Measurements from ENCODE around the gene COL6A6.

DNA sequence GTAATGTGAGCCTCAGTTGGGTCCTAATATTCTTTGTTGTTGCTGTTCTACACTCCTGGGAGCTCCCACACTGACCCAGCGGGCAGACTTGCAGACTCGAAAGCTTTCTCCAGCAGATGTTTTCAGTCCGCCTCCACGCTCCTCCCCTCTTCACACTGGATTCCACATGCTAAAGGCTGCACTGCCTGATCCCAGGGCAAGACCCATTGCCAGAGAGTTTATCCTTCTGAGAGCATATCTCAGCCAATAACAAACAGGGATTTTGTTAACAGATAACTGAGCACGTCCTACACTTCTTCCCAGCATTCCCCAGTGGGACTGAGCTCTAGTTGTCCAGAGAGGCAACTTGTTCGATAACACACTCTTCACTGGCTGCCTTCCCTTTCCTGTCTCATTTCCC, 8.0 kb upstream of the COL6A6 start:
- TF ChIP-seq, protein P1, sequence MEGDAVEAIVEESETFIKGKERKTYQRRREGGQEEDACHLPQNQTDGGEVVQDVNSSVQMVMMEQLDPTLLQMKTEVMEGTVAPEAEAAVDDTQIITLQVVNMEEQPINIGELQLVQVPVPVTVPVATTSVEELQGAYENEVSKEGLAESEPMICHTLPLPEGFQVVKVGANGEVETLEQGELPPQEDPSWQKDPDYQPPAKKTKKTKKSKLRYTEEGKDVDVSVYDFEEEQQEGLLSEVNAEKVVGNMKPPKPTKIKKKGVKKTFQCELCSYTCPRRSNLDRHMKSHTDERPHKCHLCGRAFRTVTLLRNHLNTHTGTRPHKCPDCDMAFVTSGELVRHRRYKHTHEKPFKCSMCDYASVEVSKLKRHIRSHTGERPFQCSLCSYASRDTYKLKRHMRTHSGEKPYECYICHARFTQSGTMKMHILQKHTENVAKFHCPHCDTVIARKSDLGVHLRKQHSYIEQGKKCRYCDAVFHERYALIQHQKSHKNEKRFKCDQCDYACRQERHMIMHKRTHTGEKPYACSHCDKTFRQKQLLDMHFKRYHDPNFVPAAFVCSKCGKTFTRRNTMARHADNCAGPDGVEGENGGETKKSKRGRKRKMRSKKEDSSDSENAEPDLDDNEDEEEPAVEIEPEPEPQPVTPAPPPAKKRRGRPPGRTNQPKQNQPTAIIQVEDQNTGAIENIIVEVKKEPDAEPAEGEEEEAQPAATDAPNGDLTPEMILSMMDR (IDR thresholded peaks at IDR 0.05) = no peak
- TF ChIP-seq EZH2 (IDR thresholded peaks at IDR 0.05; ENCODE audit: borderline replicate concordance, insufficient read depth, low read depth, low read length, poor library complexity, severe bottlenecking) = no peak

Data from B cell (primary cell).